Midbrain (tissue), 1 donor: Measurements from ENCODE around the gene NANOS2.
A peak's percentile ranks its signal among the peaks of the same experiment; 100 is the strongest.

ENCODE experiments used
- DNase-seq: peaks from one replicate; lab custom pipeline; 2025; lab: John Stamatoyannopoulos, UW

NANOS2 gene

DNA sequence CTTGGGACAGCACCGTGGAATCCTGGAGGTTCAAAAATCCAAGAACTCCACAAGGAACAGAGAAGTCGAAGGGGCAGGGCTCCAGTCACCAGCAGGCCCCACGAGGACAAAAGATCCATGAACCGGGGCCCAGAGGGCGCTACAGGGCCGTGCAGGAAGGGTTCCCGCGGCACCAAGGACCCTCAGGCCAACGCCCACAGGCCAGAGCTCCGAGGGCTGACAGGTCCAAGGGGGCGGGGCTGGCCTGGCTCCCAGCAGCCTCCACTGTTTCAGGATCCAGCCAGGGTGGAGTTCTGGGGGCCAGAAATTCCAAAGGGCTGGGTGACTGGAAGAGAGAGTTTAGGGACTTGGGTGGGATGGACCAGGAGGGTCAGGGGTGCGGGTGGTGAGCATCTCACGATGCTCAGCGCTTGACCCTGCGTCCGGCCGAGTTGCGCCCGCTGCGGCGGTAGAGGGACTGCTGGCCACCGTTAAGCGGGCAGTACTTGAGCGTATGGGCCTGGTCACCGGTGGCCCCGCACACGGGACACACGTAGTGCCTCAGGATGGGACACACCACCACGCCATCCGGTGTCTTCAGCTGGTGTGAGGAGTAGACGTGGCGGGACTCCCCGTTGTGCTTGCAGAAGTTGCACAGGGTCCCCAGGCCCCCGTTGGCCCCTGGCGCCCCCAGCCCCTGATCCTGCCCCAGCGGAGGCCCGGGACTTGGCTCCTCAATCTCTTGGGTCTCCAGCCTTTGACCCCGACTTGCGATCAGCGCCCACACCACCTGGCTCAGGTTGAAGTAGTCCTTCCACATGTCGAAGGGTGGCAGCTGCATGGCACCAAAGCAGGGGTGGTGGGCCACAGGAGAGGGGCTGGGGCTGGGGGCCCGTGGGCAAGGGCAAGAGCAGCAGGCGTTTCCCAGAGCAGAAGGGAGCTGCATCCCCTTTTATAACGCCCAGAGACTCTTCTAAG, at the start of gene NANOS2:
NANOS2 (minus strand) TSS at position 905 of the 957 bp plus-strand sequence; CDS start at position 820, 85 bp downstream.
- DNase-seq = no peak

- DNase-seq = no peak
Measured at GRCh38 chr19:45962021-45962420, 47.4 kb upstream of the NANOS2 start.

GRCh38 chr19:45960595-45961235, 46.1 kb upstream of the NANOS2 start:
- no peak for DNase-seq

GRCh38 chr19:45959517-45960025, 45.0 kb upstream of the NANOS2 start:
- DNase-seq = no peak

DNA sequence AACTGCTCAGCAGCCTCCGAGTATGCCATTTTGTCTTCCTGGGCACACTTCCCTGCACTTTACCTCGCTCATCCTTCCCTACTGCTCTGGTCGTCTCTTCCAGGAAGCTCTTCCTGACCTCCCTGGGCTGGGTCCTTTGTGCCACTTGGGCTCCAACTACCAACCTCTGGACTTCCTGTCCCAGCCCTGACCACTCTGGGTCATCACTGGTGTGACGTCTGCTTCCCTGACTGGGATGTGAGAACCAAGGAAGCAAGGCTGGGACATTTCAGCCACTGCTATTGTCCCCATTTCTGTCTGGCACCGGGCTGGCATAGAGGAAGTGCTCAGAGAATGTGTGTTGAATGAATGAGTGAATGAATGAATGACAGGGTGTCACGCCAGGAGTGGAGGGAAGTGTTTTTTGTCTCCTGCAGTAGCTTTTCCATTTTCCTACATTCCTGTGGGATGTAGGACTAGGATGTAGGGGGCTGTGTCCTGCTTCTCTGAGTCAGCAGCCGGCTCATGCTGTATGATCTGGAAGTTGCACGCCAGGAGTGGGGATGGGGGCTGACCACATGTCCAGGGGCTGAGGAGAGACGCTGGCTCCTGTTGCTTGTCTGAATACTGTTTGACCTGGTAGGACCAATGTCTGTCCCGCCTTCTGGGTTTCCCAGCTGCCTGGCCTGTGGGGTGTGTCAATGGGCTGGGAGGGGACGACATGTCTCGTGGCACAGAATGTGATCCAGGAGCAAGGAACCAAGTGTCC, 44.4 kb upstream of the NANOS2 start:
- DNase-seq = no peak

DNA sequence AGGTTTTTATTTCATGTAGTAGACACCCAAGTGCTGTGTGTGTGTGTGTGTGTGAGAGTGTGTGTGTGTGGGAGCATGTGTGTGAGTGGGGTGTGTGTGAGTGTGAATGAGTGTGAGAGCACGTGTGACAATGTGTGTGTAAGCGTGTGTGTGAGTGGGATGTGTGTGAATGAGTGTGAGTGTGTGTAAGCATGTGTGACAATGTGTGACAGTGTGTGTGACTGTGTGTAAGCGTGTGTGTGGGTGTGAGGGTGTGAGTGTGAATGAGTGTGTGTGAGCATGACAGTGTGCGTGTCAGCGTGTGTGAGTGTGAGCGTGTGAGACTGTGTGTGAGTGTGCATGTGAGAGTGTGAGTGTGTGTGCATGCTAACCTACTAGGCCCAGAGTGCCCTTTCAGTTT, 43.7 kb upstream of the NANOS2 start:
- DNase-seq = no peak

- DNase-seq = peak; percentile 77
Measured at GRCh38 chr19:45955905-45956608, 41.5 kb upstream of the NANOS2 start.

GRCh38 chr19:45954156-45954555, 39.6 kb upstream of the NANOS2 start:
- DNase-seq = no peak

- DNase-seq = no peak
Measured at GRCh38 chr19:45953676-45954075, 39.1 kb upstream of the NANOS2 start.

DNA sequence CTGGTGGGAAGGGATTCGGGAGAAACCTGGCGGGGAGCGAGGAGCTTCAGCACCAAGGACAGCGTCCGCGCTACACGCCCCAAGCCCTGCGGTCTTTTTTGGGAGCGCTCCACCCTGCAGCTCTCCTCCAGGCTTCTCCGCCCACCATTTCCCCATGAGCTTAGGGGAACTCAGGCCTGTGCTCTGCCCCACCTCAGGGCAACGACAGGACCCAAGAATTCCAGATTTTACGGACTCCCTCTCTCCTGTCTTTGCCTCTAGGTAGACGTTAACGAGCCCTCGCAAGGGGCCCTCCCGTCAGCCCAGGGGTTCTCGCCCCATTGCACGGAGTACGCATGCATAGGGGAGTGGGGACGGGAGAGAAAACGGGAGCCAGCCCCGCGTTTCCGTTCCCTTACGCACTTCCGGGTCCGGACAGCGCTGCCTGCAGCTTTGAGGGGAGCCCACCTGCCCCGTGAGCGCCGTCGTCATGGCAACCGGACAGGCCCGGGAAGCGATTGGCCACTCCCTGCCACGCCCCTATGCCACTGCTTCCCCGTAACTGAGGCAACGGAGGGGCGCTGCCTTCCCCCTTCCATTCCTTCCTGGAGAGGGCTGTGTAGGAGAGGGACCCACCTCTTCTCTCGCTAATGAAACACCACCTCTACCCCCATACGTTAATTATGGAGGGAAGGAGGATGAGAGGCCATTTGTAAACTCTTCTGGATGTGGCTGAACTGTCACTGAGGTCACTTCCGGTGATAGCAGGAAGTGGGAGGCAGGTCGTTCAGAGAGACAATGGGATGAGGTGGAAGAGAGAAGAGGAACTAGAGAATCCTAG, 38.3 kb upstream of the NANOS2 start:
- DNase-seq = no peak

GRCh38 chr19:45952341-45952685, 37.7 kb upstream of the NANOS2 start:
- no peak for DNase-seq

- DNase-seq = no peak
Measured at GRCh38 chr19:45947926-45948325, 33.3 kb upstream of the NANOS2 start.

- no peak for DNase-seq
Measured at GRCh38 chr19:45940515-45940805, 25.9 kb upstream of the NANOS2 start.

DNA sequence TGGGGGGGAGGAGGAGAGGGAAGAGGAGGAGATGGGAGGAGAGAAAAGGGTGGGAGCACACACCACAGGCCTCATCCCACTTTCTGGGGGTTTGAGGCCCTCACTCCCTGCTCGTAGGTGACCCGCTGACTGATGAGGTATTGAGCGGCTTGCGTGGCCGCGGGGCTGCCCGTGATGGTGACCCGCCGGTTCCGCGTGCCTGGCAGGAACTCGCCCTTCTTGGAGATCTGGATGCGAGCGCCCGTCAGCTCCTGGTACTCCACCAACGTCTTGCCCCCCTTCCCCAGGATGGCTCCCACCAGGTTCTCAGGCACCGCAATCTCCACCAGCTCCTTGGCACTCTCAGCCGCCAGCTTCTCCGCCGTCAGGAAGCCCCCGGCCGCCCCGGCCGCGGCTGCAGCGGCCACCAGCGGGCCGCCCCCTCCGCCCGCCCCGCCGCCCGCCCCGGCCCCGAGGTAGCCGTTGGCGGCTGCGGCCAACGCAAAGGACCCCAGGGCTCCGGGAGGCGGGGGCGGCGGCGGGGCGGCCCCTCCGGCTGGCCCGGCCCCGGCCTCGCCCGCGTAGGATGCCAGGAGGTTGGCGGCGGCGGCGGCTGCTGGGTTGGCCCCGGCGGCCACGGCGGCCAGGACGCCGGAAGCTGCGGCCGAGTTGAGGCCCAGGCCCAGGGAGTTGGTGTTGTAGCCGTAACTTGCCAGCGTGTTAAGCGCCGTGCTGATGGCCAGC, 25.4 kb upstream of the NANOS2 start:
- DNase-seq = no peak

GRCh38 chr19:45938733-45939319, 24.2 kb upstream of the NANOS2 start:
- DNase-seq = no peak

- DNase-seq = no peak
Measured at GRCh38 chr19:45935267-45935666, 20.7 kb upstream of the NANOS2 start.

DNA sequence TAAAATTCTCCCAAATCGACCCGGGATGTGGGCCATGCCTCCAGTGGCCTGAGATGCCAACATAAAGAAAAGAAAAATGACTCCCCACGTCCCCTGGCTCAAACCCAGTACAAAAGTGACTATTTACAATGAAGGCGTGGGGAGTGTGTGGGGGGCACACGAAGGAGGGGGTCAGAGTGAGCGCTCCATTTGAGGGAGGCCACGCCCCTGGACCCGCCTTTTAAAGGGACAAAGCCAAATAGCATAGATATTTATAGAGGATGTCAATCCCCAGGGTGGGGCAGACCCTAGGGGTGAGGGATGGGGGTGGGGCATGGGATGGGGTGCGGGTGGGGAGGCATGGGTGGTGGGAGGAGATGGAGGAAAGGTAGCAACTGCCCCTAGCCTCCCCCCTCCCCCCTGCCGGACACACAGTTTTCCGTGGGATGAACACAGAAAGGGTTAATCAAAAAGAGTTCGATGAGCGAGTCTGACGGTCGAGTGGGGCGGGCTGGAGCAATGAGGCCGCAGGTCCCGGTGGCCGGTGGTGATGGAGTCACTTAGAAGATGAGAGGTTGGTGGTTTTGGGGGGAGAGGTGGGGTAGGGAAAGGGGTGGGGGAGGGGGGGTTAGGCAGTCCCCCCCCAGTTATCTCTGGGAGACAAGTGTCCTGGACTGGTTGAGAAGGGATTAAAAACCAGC, 20.1 kb upstream of the NANOS2 start:
- no peak for DNase-seq

DNA sequence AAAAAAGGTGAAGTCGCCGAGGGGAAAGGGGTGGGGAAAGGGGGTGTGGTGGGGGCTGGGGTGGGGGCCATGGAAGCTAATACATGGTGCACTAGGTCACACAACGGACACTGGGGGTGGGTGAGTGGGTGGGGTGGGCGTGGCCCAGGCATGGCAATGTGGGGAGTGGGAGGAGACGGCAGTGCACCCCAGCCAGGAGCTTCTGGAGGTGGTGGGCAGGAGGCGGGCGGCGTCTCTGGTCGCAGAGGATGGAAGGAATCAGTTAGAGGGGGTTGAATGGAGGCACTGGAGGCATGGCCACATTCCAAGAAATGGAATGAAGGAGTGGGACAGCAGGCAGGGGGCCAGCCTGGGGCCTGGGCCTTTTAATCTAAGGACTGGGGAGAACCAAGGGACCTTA, 19.2 kb upstream of the NANOS2 start:
- no peak for DNase-seq

DNA sequence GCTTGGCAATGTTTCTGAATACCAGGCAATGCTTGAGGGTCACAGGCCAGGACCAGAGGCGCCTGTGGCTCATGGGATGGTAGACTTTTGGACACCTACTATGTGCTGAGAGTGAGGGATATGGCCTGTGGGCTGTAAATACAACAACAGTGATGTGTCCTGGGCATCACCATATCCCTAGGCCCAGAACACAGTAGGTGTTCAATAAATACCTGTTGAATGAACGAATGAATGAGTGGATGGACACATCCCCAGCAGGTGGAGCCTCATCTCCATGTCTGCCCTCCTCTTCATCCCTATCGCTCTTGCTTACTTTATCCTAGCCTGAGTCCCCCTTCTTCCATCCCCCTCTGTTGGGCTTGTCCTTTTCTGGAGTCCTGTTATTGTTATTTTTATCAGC, 16.5 kb upstream of the NANOS2 start:
- DNase-seq = no peak
